GM19240 (cell line): Measurements from ENCODE around the gene IL3.

Experiments used
- DNase-seq: peaks from one replicate; pipeline ENCODE4 v3.0.0; 2011; ENCODE audit warnings: low spot score; ENCODE audit not compliant: insufficient read length

IL3 gene, protein sequence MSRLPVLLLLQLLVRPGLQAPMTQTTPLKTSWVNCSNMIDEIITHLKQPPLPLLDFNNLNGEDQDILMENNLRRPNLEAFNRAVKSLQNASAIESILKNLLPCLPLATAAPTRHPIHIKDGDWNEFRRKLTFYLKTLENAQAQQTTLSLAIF

GRCh38 chr5:132060501-132061161 lies at the start of gene IL3:
Gene IL3 (plus strand): TSS chr5:132060655. CDS start chr5:132060707, 52 bp downstream.
- no peak for DNase-seq

GRCh38 chr5:132010989-132011621 lies 49.4 kb upstream of the IL3 start:
- no peak for DNase-seq

- no peak for DNase-seq
Observed at GRCh38 chr5:132011622-132012343, 48.7 kb upstream of the IL3 start, which contains the start of gene ACSL6. Gene ACSL6 (minus strand): TSS chr5:132011658. CDS start chr5:132011553, 105 bp downstream.

DNA sequence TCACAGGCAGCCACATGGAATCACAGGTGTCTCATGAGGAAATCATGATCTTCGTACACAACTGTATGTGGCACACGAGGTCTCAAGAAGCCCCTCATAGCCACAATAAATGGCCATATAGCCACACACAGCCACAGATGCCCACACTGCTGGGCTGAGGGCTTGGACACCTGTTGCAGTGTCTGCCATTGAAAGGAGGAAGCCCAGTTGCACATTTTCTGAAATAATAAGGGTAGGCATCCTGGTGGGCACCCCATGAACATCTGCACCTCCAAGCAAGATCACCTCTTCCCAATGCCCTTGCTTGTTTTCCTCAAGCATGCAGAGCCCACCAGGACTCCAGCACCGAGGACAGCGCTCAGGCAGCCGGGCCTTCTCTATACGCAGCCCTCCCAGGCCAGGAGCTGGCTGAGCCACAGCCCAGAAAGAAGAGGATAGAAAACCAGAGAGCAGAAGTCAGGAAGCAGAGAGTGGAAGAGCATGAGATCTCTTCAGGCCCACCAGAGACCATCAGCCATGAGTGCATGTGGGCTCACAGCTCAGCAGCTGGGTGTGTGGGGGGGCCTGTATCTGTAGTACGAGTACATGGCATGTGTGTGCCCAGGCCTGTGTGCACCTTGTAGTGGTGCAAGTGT lies 48.0 kb upstream of the IL3 start:
- DNase-seq: no peak

- no peak for DNase-seq
Observed at GRCh38 chr5:132013006-132013689, 47.3 kb upstream of the IL3 start.

DNA sequence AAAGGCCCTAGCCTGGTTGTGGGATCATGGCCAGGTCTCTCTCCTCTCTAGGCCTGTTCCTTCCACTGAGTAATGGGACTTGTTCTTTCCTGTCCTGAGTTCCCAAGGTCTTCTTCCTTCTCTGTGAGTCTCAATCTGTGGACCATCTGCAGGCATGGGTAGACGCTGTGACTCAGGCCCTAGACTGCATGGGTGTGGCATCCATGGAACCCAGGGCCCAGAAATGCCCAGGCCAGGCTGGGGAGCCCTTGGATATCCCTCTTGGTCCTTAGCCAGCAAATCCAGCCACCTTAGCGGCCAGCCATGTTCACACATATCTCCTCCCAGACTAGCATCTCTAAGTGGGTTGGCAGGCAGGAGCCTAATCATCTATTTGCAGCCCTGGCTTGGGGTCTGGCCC lies 46.7 kb upstream of the IL3 start:
- no peak for DNase-seq

DNA sequence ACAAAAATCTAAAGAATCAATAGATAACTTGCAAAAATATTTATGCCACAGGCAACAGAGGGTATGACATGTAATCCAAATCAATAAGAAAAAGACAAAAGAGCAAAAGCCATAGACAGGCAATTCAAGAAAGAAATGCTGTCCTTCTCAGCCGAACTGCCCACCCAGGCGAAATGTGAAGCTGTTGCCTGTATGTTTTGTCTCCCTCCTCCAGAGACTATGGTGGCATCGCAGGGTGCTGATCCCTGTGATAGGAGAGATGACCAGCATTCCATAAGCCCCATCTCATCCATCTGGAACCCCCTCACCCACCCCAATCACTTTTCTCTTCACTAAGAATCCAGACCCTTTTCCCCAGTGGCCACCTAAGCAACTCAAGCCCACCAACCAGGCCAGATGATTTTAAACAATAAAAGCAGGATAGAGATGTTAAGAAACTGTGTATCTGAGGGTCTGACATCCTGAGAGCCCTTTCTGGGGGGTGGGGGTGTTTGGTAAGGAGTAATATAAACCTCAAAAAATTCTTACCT lies 43.7 kb upstream of the IL3 start:
- no peak for DNase-seq

- DNase-seq: no peak
Observed at GRCh38 chr5:132017316-132017715, 43.1 kb upstream of the IL3 start.

DNA sequence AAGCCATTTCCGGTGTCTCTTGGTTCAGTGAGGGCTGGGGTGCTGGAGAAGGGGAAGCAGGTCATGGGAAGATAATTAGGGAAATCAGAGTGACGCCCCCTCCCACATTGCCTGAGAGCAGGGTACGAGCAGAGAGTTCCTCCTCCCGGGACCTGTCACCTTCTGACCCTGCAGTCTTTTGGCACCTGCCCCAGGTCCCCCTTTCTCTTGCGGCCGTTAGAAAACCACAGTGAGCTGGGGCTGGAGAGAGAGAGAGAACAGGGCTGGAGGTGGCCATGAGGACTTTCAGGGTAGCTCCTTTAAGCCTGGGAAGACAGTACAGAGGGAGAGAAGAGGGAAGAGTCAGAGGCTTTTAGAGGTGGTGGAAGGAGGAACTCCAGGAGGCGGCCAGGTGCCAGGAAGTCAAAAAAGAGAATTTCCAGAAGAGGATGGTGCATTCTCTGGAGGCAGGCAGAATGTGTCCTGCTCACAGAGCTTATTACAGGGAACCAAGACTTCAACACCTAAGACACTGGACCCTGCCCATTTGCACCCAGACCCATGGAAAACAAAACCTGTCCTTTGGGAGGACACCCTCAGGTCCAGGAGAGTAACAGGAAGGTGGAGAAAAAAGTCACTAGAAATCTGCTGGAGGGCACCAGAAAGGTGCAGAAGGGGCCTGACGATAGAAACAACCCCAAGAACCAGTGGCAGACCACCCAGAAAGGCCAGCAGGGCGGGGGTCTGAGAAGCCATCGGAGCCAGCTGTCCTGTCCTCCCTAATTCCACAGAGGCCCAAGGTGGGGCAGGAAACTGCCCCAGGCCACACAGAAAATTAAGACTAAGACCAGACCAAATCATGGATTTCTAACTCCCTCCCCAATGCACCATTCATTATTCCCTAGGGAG lies 42.5 kb upstream of the IL3 start:
- DNase-seq: no peak

DNA sequence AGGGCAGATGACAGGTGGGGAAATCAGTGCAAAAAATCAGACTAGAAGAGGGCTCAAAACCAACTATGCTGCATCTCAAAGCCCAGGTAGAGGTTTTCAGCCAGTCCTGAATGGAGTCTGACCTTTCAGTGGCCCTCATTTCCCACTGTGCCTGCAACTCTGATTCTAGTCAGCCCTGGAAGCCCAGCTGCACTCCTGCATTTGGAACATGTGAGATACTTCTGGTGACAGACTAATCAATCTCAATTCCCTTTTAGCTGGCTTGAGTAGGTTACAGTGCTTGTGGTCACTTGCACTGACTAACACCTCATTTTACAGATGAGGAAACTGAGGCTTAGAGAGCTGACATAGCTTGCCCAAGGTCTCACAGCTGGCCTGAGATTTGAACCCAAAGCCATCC lies 41.1 kb upstream of the IL3 start:
- no peak for DNase-seq

- DNase-seq: peak; percentile 87
Observed at GRCh38 chr5:132019857-132020555, 40.4 kb upstream of the IL3 start.

GRCh38 chr5:132020568-132021339 lies 39.7 kb upstream of the IL3 start:
- no peak for DNase-seq

GRCh38 chr5:132021654-132022053 lies 38.8 kb upstream of the IL3 start:
- DNase-seq: no peak

DNA sequence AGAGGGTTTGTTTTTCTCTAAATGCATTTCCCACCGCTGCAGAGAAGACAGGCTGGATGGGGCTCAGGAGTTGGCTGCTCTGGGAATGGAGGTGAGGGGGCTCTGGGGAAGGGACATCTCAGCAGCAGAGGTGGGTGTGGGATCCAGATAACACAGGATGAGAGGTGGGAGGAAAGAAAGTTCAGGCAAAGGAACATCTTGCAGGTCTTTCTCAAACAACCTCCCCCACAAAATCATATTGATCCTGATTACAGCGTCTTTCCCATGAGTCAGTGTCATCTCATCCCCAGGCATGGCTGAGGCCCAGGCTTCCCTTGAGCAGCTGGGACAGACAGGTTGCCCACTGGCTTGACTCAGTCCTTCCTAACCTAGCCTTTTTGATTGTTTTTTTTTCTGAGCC lies 37.7 kb upstream of the IL3 start:
- DNase-seq: no peak

GRCh38 chr5:132023258-132024116 lies 37.0 kb upstream of the IL3 start:
- DNase-seq: no peak

GRCh38 chr5:132024117-132024435 lies 36.4 kb upstream of the IL3 start:
- DNase-seq: no peak

DNA sequence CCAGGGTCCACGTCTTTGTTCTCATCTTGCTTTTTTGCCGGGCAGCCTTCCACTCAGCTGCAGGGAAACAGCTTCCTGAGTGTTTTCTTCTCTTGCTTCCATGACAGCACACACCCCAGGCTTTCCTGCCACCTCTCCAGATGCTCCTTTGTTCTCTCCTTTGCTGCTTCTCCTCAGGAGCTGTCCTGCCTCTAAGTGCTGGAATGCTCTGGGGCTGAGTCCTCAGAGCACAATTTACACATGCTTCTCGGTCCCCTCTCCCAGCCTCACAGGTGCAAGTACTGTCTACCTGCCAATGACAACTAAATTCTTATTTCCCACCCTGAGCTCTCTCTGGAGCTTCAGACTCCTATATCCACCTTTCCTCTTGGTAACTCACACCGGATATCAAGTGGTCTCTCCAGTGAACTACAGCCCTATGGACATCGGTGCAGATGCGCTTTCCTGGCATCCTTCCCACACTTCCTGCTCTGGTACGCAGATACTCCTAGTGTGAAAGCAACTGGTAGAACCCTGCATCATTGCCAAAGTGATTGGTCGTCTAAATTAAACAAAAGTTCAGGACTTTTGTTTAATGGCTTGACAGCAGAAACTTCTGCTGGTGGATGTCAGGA lies 35.6 kb upstream of the IL3 start:
- no peak for DNase-seq
